Upper lobe of left lung (tissue), 4 donors: ENCODE data around the gene CNEP1R1.

ENCODE experiments used
- CTCF ChIP-seq, 6 experiments: fragments of 450-650 bp in 4 of 6; fragments of 200-600 bp in 2 of 6; sonication (generic) in 2 of 6; IDR thresholded peaks; one replicate each; pipeline ENCODE4 v1.5.1; 2016 to 2019; ENCODE audit warnings: antibody characterized with exemption in 6 of 6
- POLR2A ChIP-seq, 4 donors: fragments of 450-650 bp; IDR thresholded peaks; one replicate each; pipeline ENCODE4 v1.5.1; 2016 to 2017; ENCODE audit warnings: antibody characterized with exemption in 4 of 4, mild to moderate bottlenecking in 2 of 4
- POLR2AphosphoS5 ChIP-seq, 2 donors: sonication (generic); formaldehyde crosslinking; IDR thresholded peaks; one replicate each; pipeline ENCODE4 v1.5.1; 2017; ENCODE audit warnings: antibody characterized with exemption in 2 of 2

DNA sequence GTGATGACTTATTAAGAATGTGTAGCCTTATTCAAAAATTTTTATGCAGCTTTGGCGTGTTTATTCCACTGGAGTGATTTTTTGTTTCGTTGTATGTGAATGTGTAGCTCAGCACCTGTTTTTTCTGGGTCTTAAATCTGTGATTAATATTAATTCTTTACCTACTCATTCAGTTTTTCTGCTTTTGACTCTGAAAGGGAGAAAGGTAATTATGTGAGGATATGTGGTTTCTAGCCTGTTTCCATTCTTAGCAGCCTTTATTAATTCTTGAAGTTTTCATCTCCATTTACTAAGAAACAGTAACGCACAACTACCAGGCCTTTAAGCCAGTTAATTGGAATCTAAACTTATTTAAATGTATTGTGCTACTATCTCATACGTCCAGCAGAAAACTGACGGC lies 47.7 kb downstream of the CNEP1R1 start:
- TF ChIP-seq POLR2A (IDR thresholded peaks at IDR 0.05): no peak
- no peak for TF ChIP-seq CTCF (IDR thresholded peaks at IDR 0.05)
- no peak for TF ChIP-seq POLR2AphosphoS5 (IDR thresholded peaks at IDR 0.05)
